Inflammatory macrophage treated with lipopolysaccharide for 1 hour (primary cell): ENCODE measurements around the gene KCNA1.
A peak's percentile ranks its signal among the peaks of the same experiment; 100 is the strongest.
"Not testable (repeated sequence)": the region's sequence is repeated elsewhere in the genome, so short reads cannot be mapped to it uniquely, and the experiment has no call there.

ENCODE experiments used
- DNase-seq, 2 donors: peaks; one replicate each; pipeline ENCODE4 v3.0.0-alpha.2; 2020 to 2022

Gene KCNA1

GRCh38 chr12:4909734-4910501 is at the start of gene KCNA1:
KCNA1 (plus strand) TSS chr12:4909905; CDS start chr12:4911379, 1,474 bp downstream.
- no peak for DNase-seq

- DNase-seq: no peak
Measured at GRCh38 chr12:4860741-4861140, 49.0 kb upstream of the KCNA1 start.

DNA sequence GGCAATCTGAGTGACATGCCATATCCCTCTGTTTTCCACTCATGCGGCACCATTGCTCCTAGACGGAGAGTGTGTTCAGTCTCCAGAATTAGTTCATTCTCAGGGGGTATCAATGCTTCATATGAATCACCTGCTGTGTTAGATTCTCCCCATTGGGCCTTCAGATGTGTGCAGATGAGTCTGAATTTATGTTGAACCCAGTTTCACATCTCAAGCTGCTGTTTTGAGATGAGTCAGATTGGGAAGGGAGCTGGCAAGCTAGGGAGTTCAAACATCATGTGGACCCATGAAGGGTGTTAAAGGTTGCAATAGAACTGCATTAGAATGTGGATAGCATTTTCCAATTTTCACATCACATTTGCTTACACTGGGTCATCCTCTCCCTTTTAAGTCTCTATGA is 46.9 kb upstream of the KCNA1 start:
- DNase-seq: no peak

DNA sequence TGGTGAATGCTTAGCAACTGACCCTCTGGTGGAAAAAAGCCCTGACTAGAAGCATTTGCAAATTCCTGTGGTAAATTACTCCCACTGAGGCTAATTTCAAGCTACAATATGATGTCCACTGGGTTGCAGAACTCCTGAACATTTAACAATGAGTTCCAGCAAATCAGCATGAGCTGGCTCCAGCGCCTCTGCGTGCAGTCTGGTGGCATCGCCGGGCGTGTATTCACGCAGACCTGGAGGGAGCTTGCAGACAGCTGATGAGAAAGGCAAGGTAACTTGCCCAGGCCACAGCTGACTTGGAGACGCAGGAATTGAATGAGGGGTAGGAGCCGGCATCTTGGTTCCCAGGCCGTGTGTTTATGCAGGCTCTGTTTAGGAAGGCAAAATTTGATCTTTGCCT is 45.1 kb upstream of the KCNA1 start:
- DNase-seq: no peak

DNA sequence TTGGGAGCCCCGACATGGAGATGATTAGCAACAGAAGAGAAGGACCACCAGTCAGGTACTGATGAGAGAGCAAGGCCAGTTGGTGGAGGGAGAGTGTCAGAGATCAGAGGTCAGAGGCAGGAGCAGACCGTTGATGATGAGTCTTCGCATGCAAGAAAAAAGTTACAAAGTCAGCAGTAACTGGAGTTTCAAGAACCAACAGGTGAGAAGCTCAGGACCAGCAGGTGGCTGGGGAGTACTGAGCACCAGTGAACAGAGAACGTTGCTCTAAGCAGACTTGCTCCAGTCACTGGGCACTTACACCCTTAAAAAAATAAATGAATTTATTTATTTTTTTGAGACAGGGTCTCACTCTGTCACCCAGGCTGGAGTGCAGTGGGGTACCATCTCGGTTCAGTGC is 44.5 kb upstream of the KCNA1 start:
- DNase-seq: no peak

DNA sequence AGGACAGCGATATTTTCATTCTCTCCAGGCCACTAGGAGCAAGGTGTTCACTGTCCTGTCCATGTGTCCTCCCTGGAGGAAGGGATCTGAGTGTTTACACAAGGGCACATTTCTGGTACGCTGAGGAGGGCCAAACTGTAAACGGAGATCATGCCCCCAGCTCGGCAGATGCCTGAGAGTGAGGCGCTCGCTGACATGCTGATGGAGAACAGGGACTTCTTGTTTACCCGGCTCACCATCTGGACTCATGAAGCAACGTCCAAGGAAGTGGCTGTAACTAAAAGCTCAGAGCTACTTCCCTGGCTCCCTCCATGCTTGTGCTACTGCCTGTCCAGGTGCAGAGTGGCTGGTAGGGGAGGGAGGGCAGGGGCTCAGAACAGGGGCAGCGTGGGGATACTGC is 43.4 kb upstream of the KCNA1 start:
- no peak for DNase-seq

DNA sequence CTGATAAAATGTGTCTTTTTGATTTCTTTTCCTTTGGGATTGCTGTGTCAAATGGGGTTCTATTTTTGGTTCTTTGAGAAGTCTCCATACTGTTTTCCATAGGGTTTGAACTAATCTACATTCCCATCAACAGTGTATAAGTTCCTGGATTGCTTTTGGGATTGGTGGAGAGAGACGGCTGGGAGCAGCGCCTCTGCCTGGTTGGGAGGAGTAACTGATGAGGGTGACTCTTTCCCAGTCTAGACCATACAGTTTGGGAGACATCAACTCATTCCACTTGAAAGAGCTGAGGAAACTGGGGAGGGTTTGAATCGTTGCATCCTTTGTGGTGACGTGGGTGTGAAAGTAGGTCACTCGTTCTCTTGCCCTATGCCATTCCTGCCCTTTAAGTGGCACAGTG is 42.3 kb upstream of the KCNA1 start:
- no peak for DNase-seq

DNA sequence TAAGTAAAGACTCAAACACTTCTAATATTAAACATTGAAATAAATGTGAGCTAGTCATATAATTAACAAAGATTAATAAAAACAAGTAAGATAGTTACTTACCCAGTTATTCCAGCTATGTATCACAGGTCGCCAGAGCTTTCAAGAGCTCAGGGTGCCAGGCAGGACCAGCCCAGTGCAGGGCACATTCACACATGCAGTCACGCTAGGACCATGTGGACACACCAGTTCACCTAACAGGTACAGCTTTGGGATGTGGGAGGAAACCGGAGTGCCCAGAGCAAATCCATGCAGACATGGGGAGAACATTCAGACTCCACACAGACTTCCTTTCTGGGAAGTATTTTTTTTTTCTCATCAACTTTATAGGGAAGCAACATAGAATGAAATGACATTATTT is 39.3 kb upstream of the KCNA1 start:
- DNase-seq: no peak

DNA sequence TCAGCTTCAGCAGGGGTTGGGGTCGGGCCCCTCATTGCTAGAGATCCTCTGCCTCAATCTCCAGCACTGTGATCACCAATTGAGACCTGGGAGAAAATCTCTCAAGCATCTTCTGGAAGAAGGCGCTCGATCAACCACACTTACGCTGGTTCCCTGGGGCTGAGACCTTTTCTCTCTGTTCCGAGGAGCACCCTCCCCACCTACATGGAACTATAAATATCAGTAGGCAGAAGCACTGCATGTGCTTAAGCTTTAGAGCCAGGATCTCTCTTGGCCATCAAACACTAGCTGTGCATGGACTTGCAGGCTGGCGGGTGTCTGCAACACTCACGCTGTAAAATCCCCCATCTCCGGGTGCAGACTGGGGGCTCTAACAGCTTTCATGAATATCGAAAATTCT is 38.2 kb upstream of the KCNA1 start:
- no peak for DNase-seq

- no peak for DNase-seq
Measured at GRCh38 chr12:4873947-4874346, 35.8 kb upstream of the KCNA1 start.

- no peak for DNase-seq
Measured at GRCh38 chr12:4874671-4875070, 35.0 kb upstream of the KCNA1 start.

- not testable (repeated sequence) for DNase-seq
Measured at GRCh38 chr12:4879481-4879880, 30.2 kb upstream of the KCNA1 start.

- no peak for DNase-seq
Measured at GRCh38 chr12:4881266-4882064, 28.2 kb upstream of the KCNA1 start.

GRCh38 chr12:4891866-4892265 is 17.8 kb upstream of the KCNA1 start:
- no peak for DNase-seq

DNA sequence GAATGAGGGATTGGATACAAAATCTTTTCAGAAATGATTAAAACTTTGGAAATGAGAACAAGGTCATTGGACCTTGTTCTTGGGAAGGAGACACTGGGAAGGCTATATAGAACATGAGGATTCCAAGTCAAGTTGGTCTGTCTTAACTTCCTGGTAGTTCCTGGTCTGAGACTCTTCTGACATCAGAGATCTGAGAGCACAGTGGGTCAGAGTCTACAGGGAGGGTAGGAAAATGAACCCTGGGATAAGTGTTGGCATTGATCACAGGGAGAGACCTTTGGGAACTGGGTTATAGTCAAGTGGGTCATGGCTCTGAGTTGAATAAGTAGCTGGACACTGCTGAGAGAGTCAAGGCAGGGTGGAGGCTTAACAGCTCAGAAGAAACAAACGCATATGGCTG is 17.3 kb upstream of the KCNA1 start:
- DNase-seq: no peak

DNA sequence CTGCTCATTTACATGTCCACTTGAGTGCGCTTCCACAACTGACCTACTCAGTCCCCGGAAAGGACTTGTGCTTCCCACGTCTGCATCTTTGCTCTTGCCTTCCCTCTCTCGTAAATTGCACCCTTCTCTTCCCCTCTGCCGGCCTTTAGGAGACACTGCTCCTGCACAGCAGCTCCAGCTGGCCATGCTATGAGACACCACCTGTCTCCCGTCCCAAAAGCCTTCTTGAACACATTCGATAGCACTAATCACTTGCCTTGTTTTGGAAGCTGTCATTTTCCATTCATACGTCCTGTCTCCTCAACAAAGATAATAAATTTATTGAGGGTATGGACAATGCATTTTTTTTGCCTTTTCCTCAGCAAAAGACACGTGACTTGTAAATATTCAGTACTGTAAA is 15.7 kb upstream of the KCNA1 start:
- DNase-seq: no peak

- no peak for DNase-seq
Measured at GRCh38 chr12:4899364-4899763, 10.3 kb upstream of the KCNA1 start.

DNA sequence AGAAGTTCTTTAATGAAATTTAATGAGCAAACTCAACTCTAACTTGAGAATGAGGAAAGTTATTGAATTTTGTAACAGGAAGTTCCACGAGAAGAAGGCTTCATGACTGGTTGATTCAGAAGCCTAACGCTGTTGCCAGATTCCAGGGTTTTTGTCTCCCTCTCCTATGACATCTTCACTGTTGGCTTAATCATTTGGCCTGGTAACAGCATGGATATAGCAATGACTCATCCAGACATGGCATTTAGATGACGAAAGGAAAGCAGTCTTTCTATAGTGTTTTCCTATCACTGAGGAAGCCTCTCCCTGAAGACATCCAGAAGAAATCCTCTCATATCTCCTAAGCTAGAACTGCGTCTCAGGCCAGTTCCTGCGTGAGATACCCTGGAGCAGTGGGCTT is 9.4 kb upstream of the KCNA1 start:
- no peak for DNase-seq

- DNase-seq: no peak
Measured at GRCh38 chr12:4905316-4905715, 4.4 kb upstream of the KCNA1 start.

GRCh38 chr12:4908684-4909409 is 858 bp upstream of the KCNA1 start:
- no peak for DNase-seq

DNA sequence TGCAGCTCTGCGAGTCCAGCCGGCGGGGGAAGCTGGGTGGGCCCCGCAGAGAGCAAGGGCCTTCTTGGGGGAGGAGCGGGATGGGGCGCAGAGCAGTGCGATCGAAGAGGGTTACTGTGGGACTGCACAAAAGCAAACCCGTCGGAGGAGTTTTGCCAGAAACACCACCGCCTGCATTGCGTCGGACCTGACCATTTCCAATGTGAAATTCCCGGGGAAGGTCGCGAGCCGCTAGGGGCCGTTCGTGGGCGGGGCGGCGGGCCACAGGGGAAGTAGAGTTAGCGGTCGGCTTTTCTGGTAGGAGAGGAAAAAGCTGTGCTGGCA is 333 bp upstream of the KCNA1 start:
- DNase-seq: peak in 1 of 2 donors; percentile 13

GRCh38 chr12:4910502-4911315 is 1.0 kb downstream of the KCNA1 start:
- no peak for DNase-seq
